Measurements from ENCODE around the gene TSPAN11. TPM values are rescaled to one million over a fixed set of nuclear protein-coding genes. Genes with fewer than 3 reads are reported as not detected.
"Not testable (repeated sequence)": the region's sequence is repeated elsewhere in the genome, so short reads cannot be mapped to it uniquely, and the experiment has no call there.

The TSPAN11 gene
- total and polyA plus RNA-seq, 9 donors: 0.33 to 2.8 (median 1.5) TPM

- TF ChIP-seq POLR2A (IDR thresholded peaks at IDR 0.05) (no peak), CTCF (IDR thresholded peaks at IDR 0.05) (no peak), EP300 (IDR thresholded peaks at IDR 0.05) (no peak)
- WGBS, 3 donors: 85 to 91% (median 86%) methylated on average over 11 of the region's 11 CpGs
- Histone ChIP-seq H3K27me3 (no peaks in the 10 kb centered on the region), H3K9me3 (no peaks in the 10 kb centered on the region), H3K36me3 (no peaks in the 10 kb centered on the region), H3K27ac (no peak overlapping the region), H3K4me3 (no peak overlapping the region), H3K4me1 (ENCODE audit: insufficient read depth) (no peaks in the 10 kb centered on the region)
- DNase-seq: no peak
- intact Hi-C loops (cut with DNase I): no loop called here
Measured at GRCh38 chr12:31023271-31023724, 96.8 kb downstream of the TSPAN11 start.

GRCh38 chr12:31026202-31026601 lies 99.7 kb downstream of the TSPAN11 start:
- intact Hi-C loops (cut with DNase I): no loop called here

GRCh38 chr12:31027006-31027405 lies 100.5 kb downstream of the TSPAN11 start:
- H3K36me3 ChIP-seq; H3K4me1 ChIP-seq (ENCODE audit: insufficient read depth); H3K9me3 ChIP-seq; intact Hi-C loops (cut with DNase I); H3K27me3 ChIP-seq; DNase-seq; H3K4me3 ChIP-seq; H3K27ac ChIP-seq: not testable (repeated sequence)
- 91 to 96% (median 94%) methylated on average over 5 of the region's 5 CpGs for WGBS, 3 donors

More at GRCh38 chr12:31026202-31026601, 99.7 kb downstream of the TSPAN11 start:
- no peaks in the 10 kb centered on the region for H3K27me3 ChIP-seq
- no peaks in the 10 kb centered on the region for H3K36me3 ChIP-seq
- 93 to 96% (median 94%) methylated on average over 7 of the region's 7 CpGs for WGBS, 3 donors
- TF ChIP-seq EP300 (IDR thresholded peaks at IDR 0.05): no peak
- no peak for TF ChIP-seq POLR2A (IDR thresholded peaks at IDR 0.05)
- no peak for TF ChIP-seq CTCF (IDR thresholded peaks at IDR 0.05)
- no peak overlapping the region for H3K27ac ChIP-seq
- no peak overlapping the region for H3K4me3 ChIP-seq
- no peaks in the 10 kb centered on the region for H3K4me1 ChIP-seq (ENCODE audit: insufficient read depth)
- no peak for DNase-seq
- H3K9me3 ChIP-seq: no peaks in the 10 kb centered on the region

GRCh38 chr12:31029468-31029867 lies 102.9 kb downstream of the TSPAN11 start:
- no peaks in the 10 kb centered on the region for H3K9me3 ChIP-seq
- intact Hi-C loops (cut with DNase I): no loop called here
- no peak overlapping the region for H3K27ac ChIP-seq
- H3K36me3 ChIP-seq: no peaks in the 10 kb centered on the region
- WGBS, 3 donors: 84 to 88% (median 84%) methylated on average over 11 of the region's 11 CpGs
- H3K4me1 ChIP-seq (ENCODE audit: insufficient read depth): no peaks in the 10 kb centered on the region
- H3K4me3 ChIP-seq: no peak overlapping the region
- no peak for TF ChIP-seq EP300 (IDR thresholded peaks at IDR 0.05)
- no peak for TF ChIP-seq CTCF (IDR thresholded peaks at IDR 0.05)
- TF ChIP-seq POLR2A (IDR thresholded peaks at IDR 0.05): no peak
- H3K27me3 ChIP-seq: no peaks in the 10 kb centered on the region
- DNase-seq: no peak

- Histone ChIP-seq H3K9me3 (no peaks in the 10 kb centered on the region), H3K36me3 (no peaks in the 10 kb centered on the region), H3K4me1 (ENCODE audit: insufficient read depth) (no peaks in the 10 kb centered on the region), H3K4me3 (no peak overlapping the region), H3K27me3 (no peaks in the 10 kb centered on the region), H3K27ac (no peak overlapping the region)
- no peak for DNase-seq
- WGBS, 3 donors: 58 to 66% (median 62%) methylated on average over 6 of the region's 6 CpGs
- TF ChIP-seq EP300 (IDR thresholded peaks at IDR 0.05) (no peak), POLR2A (IDR thresholded peaks at IDR 0.05) (no peak), CTCF (IDR thresholded peaks at IDR 0.05) (no peak)
- intact Hi-C loops (cut with DNase I): no loop called here
Measured at GRCh38 chr12:31029916-31030562, 103.5 kb downstream of the TSPAN11 start.

All from ovary (tissue), 9 donors.